HL-60 (cell line): Measurements from ENCODE around the gene ZNF521.

Experiments
- DNase-seq, 2 experiments: peaks; one replicate each; pipeline ENCODE4 v3.0.0-alpha.2; 2010 to 2020; ENCODE audit warnings: low read depth in 1 of 2, low spot score in 1 of 2
- H3K27ac ChIP-seq: fragments of 250-450 bp; sonication (Bioruptor Pico); replicated peaks from 2 replicates; pipeline ENCODE4 v1.5.1; 2020; ENCODE audit warnings: mild to moderate bottlenecking, moderate library complexity
- H3K27me3 ChIP-seq: fragments of 250-450 bp; sonication (Bioruptor Pico); 2 replicates; pipeline ENCODE4 v1.5.1; 2021; ENCODE audit warnings: mild to moderate bottlenecking, moderate library complexity; ENCODE audit not compliant: insufficient read depth, poor library complexity, severe bottlenecking
- H3K4me3 ChIP-seq: replicated peaks from 2 replicates; pipeline ENCODE4 v1.5.1; 2011; ENCODE audit warnings: mild to moderate bottlenecking, control low read depth, low read length; ENCODE audit not compliant: insufficient read depth
- GABPA ChIP-seq: IDR thresholded peaks from 2 replicates; pipeline ENCODE4 v1.6.1; 2012; ENCODE audit warnings: low read depth
- POLR2AphosphoS5 ChIP-seq: IDR thresholded peaks from 2 replicates; pipeline ENCODE4 v1.6.1; 2012; ENCODE audit warnings: low read depth
- SPI1 ChIP-seq: IDR thresholded peaks from 2 replicates; pipeline ENCODE4 v1.6.1; 2012; ENCODE audit warnings: low read depth, mild to moderate bottlenecking, borderline replicate concordance
- TF ChIP-seq, protein P1 (sequence below): IDR thresholded peaks from one replicate; pipeline ENCODE4 v1.5.1; 2011; ENCODE audit warnings: low read length, control low read depth, inconsistent platforms; ENCODE audit not compliant: insufficient read depth
- TF ChIP-seq, protein P2 (sequence below): IDR thresholded peaks from 2 replicates; pipeline ENCODE4 v1.6.1; 2012; ENCODE audit warnings: low read depth; ENCODE audit not compliant: insufficient replicate concordance

ZNF521 gene

DNA sequence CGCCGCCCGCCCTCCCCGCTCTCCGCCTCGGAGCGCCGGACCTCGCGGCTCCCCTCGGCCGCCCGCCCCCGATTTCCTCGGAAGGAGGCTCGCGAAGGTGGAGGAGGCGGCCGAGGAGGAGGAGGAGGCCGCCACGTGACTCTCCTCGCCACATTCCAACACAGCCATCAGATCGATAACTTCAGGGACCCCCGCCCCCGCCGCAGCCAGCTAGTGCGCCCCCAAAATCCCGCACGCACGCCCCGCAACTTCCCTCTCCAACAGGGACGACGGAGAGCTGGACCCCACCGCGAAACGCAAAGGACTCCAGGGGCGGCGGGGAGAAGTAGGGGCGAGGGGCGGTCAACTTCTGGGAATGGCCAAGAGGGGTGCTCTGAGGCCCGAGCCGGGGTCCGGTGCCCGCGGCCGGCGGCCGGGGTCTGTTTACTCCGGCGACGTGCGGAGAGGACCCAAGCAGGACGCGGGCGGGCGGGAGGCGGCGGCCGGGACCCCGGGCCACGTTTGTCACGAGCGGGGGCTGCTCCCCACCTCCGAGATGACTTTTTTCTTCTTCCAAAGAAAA lies 2.0 kb downstream of the ZNF521 start:
- H3K4me3 ChIP-seq = no peak overlapping the region
- TF ChIP-seq SPI1 (no peak), GABPA (no peak), POLR2AphosphoS5 (no peak)
- TF ChIP-seq, protein P1, sequence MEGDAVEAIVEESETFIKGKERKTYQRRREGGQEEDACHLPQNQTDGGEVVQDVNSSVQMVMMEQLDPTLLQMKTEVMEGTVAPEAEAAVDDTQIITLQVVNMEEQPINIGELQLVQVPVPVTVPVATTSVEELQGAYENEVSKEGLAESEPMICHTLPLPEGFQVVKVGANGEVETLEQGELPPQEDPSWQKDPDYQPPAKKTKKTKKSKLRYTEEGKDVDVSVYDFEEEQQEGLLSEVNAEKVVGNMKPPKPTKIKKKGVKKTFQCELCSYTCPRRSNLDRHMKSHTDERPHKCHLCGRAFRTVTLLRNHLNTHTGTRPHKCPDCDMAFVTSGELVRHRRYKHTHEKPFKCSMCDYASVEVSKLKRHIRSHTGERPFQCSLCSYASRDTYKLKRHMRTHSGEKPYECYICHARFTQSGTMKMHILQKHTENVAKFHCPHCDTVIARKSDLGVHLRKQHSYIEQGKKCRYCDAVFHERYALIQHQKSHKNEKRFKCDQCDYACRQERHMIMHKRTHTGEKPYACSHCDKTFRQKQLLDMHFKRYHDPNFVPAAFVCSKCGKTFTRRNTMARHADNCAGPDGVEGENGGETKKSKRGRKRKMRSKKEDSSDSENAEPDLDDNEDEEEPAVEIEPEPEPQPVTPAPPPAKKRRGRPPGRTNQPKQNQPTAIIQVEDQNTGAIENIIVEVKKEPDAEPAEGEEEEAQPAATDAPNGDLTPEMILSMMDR = no peak
- TF ChIP-seq, protein P2, sequence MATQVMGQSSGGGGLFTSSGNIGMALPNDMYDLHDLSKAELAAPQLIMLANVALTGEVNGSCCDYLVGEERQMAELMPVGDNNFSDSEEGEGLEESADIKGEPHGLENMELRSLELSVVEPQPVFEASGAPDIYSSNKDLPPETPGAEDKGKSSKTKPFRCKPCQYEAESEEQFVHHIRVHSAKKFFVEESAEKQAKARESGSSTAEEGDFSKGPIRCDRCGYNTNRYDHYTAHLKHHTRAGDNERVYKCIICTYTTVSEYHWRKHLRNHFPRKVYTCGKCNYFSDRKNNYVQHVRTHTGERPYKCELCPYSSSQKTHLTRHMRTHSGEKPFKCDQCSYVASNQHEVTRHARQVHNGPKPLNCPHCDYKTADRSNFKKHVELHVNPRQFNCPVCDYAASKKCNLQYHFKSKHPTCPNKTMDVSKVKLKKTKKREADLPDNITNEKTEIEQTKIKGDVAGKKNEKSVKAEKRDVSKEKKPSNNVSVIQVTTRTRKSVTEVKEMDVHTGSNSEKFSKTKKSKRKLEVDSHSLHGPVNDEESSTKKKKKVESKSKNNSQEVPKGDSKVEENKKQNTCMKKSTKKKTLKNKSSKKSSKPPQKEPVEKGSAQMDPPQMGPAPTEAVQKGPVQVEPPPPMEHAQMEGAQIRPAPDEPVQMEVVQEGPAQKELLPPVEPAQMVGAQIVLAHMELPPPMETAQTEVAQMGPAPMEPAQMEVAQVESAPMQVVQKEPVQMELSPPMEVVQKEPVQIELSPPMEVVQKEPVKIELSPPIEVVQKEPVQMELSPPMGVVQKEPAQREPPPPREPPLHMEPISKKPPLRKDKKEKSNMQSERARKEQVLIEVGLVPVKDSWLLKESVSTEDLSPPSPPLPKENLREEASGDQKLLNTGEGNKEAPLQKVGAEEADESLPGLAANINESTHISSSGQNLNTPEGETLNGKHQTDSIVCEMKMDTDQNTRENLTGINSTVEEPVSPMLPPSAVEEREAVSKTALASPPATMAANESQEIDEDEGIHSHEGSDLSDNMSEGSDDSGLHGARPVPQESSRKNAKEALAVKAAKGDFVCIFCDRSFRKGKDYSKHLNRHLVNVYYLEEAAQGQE = no peak
- peaks cover 81% of the 10 kb centered on the region for H3K27me3 ChIP-seq
- H3K27ac ChIP-seq = no peak overlapping the region
- no peak for DNase-seq

DNA sequence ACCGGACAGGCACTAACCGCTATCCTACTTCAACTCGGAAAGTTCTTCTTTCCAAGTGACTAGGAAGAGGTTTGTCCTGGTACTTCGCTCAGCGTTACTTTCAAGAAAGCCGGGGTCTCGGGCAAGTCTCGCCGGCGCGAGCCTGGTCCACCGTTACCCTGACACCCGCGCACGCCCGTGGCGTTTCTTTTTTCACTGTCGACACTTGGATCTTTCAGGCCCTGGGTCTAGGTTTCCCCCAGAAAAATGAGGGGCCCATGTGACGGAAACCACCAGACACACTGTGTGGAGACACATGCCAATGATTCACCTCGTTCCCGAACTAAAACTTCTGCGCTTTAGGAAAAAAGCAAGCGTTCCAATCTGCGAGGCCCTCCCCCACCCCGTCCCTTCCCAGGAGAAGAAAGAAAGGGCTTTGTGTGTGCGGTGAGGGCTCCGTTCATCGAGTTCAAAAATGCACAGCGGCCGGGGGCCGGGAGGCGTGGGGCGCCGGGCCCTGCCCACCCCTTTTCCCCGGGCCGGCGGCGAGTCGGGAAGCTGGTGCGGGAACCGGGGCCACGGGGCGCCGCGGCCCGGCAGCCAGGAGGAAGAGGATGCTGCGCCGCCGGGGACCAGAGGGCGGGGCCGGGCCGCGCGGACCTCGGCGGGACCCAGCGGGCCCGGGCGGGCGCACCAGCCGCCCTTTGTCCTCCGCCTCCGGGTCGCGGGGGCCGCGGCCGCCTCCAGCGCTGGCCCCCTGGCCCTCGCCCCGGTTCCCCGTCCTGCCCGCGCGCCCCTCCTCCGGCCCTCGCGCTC lies 2.6 kb downstream of the ZNF521 start:
- Histone ChIP-seq H3K4me3 (no peak overlapping the region), H3K27ac (no peak overlapping the region), H3K27me3 (peaks cover 81% of the 10 kb centered on the region)
- TF ChIP-seq, protein P2 = no peak
- no peak for TF ChIP-seq GABPA
- TF ChIP-seq, protein P1 = no peak
- DNase-seq = no peak

DNA sequence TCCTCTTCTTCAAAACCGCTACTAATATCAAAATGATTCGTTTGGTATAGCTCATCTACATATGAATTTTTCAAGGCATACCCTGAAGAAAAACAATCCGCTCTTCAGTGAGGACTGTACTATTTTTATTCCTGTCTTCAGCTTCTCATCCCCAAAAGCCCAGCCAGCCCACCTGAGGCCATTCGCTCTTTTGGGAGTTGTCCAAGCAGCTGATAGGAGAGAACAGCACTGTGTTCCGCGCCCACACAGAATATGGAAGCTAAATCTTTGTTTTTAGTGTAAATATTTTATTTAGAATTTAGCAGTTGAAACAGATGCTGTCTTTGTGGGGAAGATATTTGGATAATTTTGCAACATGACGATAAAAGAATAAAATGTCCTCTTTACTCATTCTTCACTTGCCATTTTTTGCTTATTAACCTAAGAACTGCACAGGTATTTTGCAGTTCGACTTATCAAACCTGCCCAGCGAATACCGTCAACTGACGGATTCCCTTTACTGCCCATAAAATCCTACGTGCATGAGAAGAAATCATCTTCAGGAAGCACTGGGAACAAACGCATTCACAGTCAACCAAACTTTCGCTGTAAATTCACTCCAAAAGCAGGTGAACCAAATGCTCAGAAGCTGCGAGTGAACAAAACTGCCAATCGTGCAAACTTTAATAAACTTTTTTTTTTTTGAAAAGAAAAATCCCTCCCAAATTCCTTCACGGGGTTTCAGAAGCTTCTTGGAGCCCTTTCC lies 3.4 kb downstream of the ZNF521 start:
- no peak overlapping the region for H3K27ac ChIP-seq
- DNase-seq = no peak
- peaks cover 77% of the 10 kb centered on the region for H3K27me3 ChIP-seq
- TF ChIP-seq SPI1 = no peak
- TF ChIP-seq, protein P1 = no peak
- no peak for TF ChIP-seq GABPA
- no peak for TF ChIP-seq POLR2AphosphoS5
- TF ChIP-seq, protein P2 = no peak
- H3K4me3 ChIP-seq = no peak overlapping the region
